ENCODE measurements around the gene CPT1A. TPM values are rescaled to one million over a fixed set of nuclear protein-coding genes. Genes with fewer than 3 reads are reported as not detected.

Gene CPT1A
- polyA plus RNA-seq, 1 donor (not counting 4 experiments of a cell fraction or from before 2014, with no cell fraction given) = 12.9 TPM

DNA sequence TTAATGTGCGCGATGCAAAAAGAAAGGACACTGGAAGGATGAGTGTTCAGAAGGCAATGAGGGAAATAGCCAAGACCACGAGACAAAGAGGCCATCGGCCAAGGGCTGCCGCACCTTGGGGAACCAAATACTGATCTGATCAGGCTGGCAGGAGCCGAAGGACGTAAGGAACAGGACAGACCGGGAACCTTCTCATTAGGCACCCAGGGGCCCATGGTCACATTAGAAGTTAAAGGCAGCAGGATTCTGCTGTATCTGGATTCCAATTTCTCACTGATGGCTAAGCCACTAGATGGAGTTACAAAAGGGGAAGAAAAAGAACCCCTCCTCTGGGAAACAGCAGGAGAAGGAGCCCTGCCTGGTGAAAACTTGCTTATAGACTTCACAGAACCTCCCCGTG is 28.8 kb upstream of the CPT1A start:
- no peak for TF ChIP-seq EZH2 (IDR thresholded peaks at IDR 0.05; ENCODE audit: low read length)
- no peak for TF ChIP-seq CTCF (optimal IDR thresholded peaks at IDR 0.05 in 1 of 3, IDR thresholded peaks at IDR 0.05 in 1 of 3, conservative IDR thresholded peaks at IDR 0.05 in 1 of 3; ENCODE audit: extremely low read depth in 1 of 3, insufficient read depth in 2 of 3, low read length in 3 of 3)
- Histone ChIP-seq H3K9ac (ENCODE audit: control insufficient read depth, extremely low read depth, insufficient read depth, low read length) (peak overlapping the region; percentile 43), H3K4me2 (ENCODE audit: control insufficient read depth, extremely low read depth, insufficient read depth, low read depth, low read length) (peak overlapping the region; percentile 49), H4K20me1 (ENCODE audit: control insufficient read depth, extremely low read depth, insufficient read depth, low read length) (no peaks in the 10 kb centered on the region), H3K36me3 (ENCODE audit: control insufficient read depth in 2 of 2, extremely low read depth in 1 of 2, insufficient read depth in 2 of 2, low read length in 2 of 2) (no peaks in the 10 kb centered on the region), H3K4me1 (ENCODE audit: control insufficient read depth, extremely low read depth, insufficient read depth, low read length) (no peaks in the 10 kb centered on the region), H3K27me3 (ENCODE audit: control insufficient read depth, extremely low read depth, insufficient read depth, low read length) (peaks cover 7% of the 10 kb centered on the region), H3K27ac (ENCODE audit: control insufficient read depth, insufficient read depth, low read length) (no peak overlapping the region), H3K9me1 (ENCODE audit: control insufficient read depth, extremely low read depth, insufficient read depth, low read length) (no peaks in the 10 kb centered on the region), H2AFZ (ENCODE audit: control insufficient read depth, low read length) (peak overlapping the region; percentile 78), H3K9me3 (ENCODE audit: control insufficient read depth, low read depth, low read length) (no peaks in the 10 kb centered on the region), H3K79me2 (ENCODE audit: control insufficient read depth, insufficient read depth, low read length) (no peaks in the 10 kb centered on the region), H3K4me3 (ENCODE audit: control insufficient read depth in 2 of 3, extremely low read depth in 1 of 3, insufficient read depth in 2 of 3, low read depth in 1 of 3, low read length in 3 of 3) (peak overlapping the region in 1 of 3 experiments; percentile 54)
- no peak for FAIRE-seq
- dilution Hi-C loops (cut with MboI; ENCODE audit: extremely low pct_ligation_motif_present, low sequenced_read_pairs) = no loop called here
- no peak for DNase-seq (ENCODE audit: low read depth, low spot score)

GRCh38 chr11:68868221-68868835 is 26.6 kb upstream of the CPT1A start:
- no peak overlapping the region for H3K4me2 ChIP-seq (ENCODE audit: control insufficient read depth, extremely low read depth, insufficient read depth, low read depth, low read length)
- no peaks in the 10 kb centered on the region for H3K79me2 ChIP-seq (ENCODE audit: control insufficient read depth, insufficient read depth, low read length)
- no peak overlapping the region for H3K27ac ChIP-seq (ENCODE audit: control insufficient read depth, insufficient read depth, low read length)
- FAIRE-seq (no peak), DNase-seq (ENCODE audit: low read depth, low spot score) (no peak)
- H3K4me3 ChIP-seq (ENCODE audit: control insufficient read depth in 2 of 3, extremely low read depth in 1 of 3, insufficient read depth in 2 of 3, low read depth in 1 of 3, low read length in 3 of 3) = no peak overlapping the region
- peaks cover 7% of the 10 kb centered on the region for H3K27me3 ChIP-seq (ENCODE audit: control insufficient read depth, extremely low read depth, insufficient read depth, low read length)
- no peaks in the 10 kb centered on the region for H4K20me1 ChIP-seq (ENCODE audit: control insufficient read depth, extremely low read depth, insufficient read depth, low read length)
- H3K9ac ChIP-seq (ENCODE audit: control insufficient read depth, extremely low read depth, insufficient read depth, low read length) = no peak overlapping the region
- H3K4me1 ChIP-seq (ENCODE audit: control insufficient read depth, extremely low read depth, insufficient read depth, low read length) = no peaks in the 10 kb centered on the region
- H3K36me3 ChIP-seq (ENCODE audit: control insufficient read depth in 2 of 2, extremely low read depth in 1 of 2, insufficient read depth in 2 of 2, low read length in 2 of 2) = no peaks in the 10 kb centered on the region
- TF ChIP-seq CTCF (optimal IDR thresholded peaks at IDR 0.05 in 1 of 3, IDR thresholded peaks at IDR 0.05 in 1 of 3, conservative IDR thresholded peaks at IDR 0.05 in 1 of 3; ENCODE audit: extremely low read depth in 1 of 3, insufficient read depth in 2 of 3, low read length in 3 of 3) (no peak), EZH2 (IDR thresholded peaks at IDR 0.05; ENCODE audit: low read length) (no peak)
- no peaks in the 10 kb centered on the region for H3K9me1 ChIP-seq (ENCODE audit: control insufficient read depth, extremely low read depth, insufficient read depth, low read length)
- dilution Hi-C loops (cut with MboI; ENCODE audit: extremely low pct_ligation_motif_present, low sequenced_read_pairs) = no loop called here
- peaks cover 4% of the 10 kb centered on the region for H3K9me3 ChIP-seq (ENCODE audit: control insufficient read depth, low read depth, low read length)
- H2AFZ ChIP-seq (ENCODE audit: control insufficient read depth, low read length) = no peak overlapping the region
